HepG2 (cell line): ENCODE measurements around the gene ZNF770. TPM values are rescaled to one million over a fixed set of nuclear protein-coding genes. Genes with fewer than 3 reads are reported as not detected.

Source experiments
- CHD4 ChIP-seq: fragments of 200-600 bp; sonication (generic); IDR thresholded peaks from 2 replicates; pipeline ENCODE4 v1.7.0; 2017; ENCODE audit warnings: mild to moderate bottlenecking, low read length, borderline replicate concordance
- CREB3 ChIP-seq: sonication (generic); formaldehyde crosslinking; IDR thresholded peaks from 2 replicates; pipeline ENCODE4 v1.5.0; 2020; ENCODE audit warnings: missing genetic modification reagents
- HES4 ChIP-seq: sonication (generic); formaldehyde crosslinking; IDR thresholded peaks from 2 replicates; pipeline ENCODE4 v1.9.0; 2021; ENCODE audit warnings: mild to moderate bottlenecking, missing genetic modification reagents, borderline replicate concordance
- HOXA3 ChIP-seq: sonication (generic); formaldehyde crosslinking; IDR thresholded peaks from 2 replicates; pipeline ENCODE4 v1.5.0; 2020; ENCODE audit warnings: missing genetic modification reagents
- ISX ChIP-seq: sonication (generic); formaldehyde crosslinking; conservative IDR thresholded peaks from 2 replicates; pipeline ENCODE4 v1.5.0; 2020; ENCODE audit warnings: missing genetic modification reagents
- KAT8 ChIP-seq: IDR thresholded peaks from 2 replicates; pipeline ENCODE4 v1.6.1; 2016; ENCODE audit warnings: missing genetic modification reagents, missing compliant biosample characterization
- KMT2A ChIP-seq: sonication (generic); formaldehyde crosslinking; IDR thresholded peaks from 2 replicates; pipeline ENCODE4 v1.4.0; 2020; ENCODE audit warnings: missing genetic modification reagents
- NR2F1 ChIP-seq, 2 experiments: fragments of 450-650 bp in 1 of 2; formaldehyde crosslinking in 1 of 2; IDR thresholded peaks; 2 replicates each; pipeline versions ENCODE4 v1.5.0 to v1.6.1; 2016 to 2020; ENCODE audit warnings: mild to moderate bottlenecking in 1 of 2, missing compliant biosample characterization in 1 of 2, missing genetic modification reagents in 1 of 2, moderate library complexity in 1 of 2
- NR2F2 ChIP-seq: IDR thresholded peaks from 2 replicates; pipeline ENCODE4 v1.6.1; 2012; ENCODE audit warnings: low read depth, inconsistent platforms, borderline replicate concordance
- PCBP2 ChIP-seq: fragments of 200-400 bp; formaldehyde crosslinking; optimal IDR thresholded peaks from 2 replicates; pipeline ENCODE3; 2018; ENCODE audit warnings: low read length, low read depth; ENCODE audit not compliant: poor library complexity, severe bottlenecking
- POGK ChIP-seq: sonication (generic); formaldehyde crosslinking; conservative IDR thresholded peaks from 2 replicates; pipeline ENCODE4 v1.8.0; 2022; ENCODE audit warnings: mild to moderate bottlenecking, moderate library complexity, missing genetic modification reagents
- RAD21 ChIP-seq: fragments of 450-650 bp; formaldehyde crosslinking; IDR thresholded peaks from 2 replicates; pipeline ENCODE4 v1.5.0; 2020; ENCODE audit warnings: mild to moderate bottlenecking
- RFX3 ChIP-seq: IDR thresholded peaks from 2 replicates; pipeline ENCODE4 v1.6.1; 2016; ENCODE audit warnings: missing biosample characterization, missing genetic modification reagents
- SMAD3 ChIP-seq: sonication (generic); formaldehyde crosslinking; IDR thresholded peaks from 2 replicates; pipeline ENCODE4 v1.4.0; 2020; ENCODE audit warnings: missing genetic modification reagents
- U2AF2 ChIP-seq: fragments of 200-400 bp; formaldehyde crosslinking; IDR thresholded peaks from 2 replicates; pipeline ENCODE4 v1.6.1; 2017; ENCODE audit warnings: low read depth, mild to moderate bottlenecking, low read length
- ZBTB2 ChIP-seq: sonication (generic); formaldehyde crosslinking; IDR thresholded peaks from 2 replicates; pipeline ENCODE4 v1.8.0; 2022; ENCODE audit warnings: low read depth, missing genetic modification reagents
- ZGPAT ChIP-seq: IDR thresholded peaks from 2 replicates; pipeline ENCODE4 v1.6.1; 2016; ENCODE audit warnings: mild to moderate bottlenecking
- ZNF256 ChIP-seq: sonication (generic); formaldehyde crosslinking; conservative IDR thresholded peaks from 2 replicates; pipeline ENCODE4 v1.4.0; 2020; ENCODE audit warnings: missing genetic modification reagents
- ZNF484 ChIP-seq: sonication (generic); formaldehyde crosslinking; IDR thresholded peaks from 2 replicates; pipeline ENCODE4 v1.5.1; 2020; ENCODE audit warnings: mild to moderate bottlenecking, low read depth, missing genetic modification reagents, borderline replicate concordance
- ZNF563 ChIP-seq: sonication (generic); formaldehyde crosslinking; IDR thresholded peaks from 2 replicates; pipeline ENCODE4 v1.8.0; 2022; ENCODE audit warnings: mild to moderate bottlenecking, moderate library complexity, missing genetic modification reagents
- ZNF7 ChIP-seq: IDR thresholded peaks from 2 replicates; pipeline ENCODE4 v1.6.1; 2016; ENCODE audit warnings: missing biosample characterization, missing genetic modification reagents
- ZNF784 ChIP-seq: sonication (generic); formaldehyde crosslinking; IDR thresholded peaks from 2 replicates; pipeline ENCODE4 v1.5.1; 2020; ENCODE audit warnings: missing genetic modification reagents, mild to moderate bottlenecking, borderline replicate concordance
- ZNF792 ChIP-seq: IDR thresholded peaks from 2 replicates; pipeline ENCODE4 v1.6.1; 2016
- ZNF883 ChIP-seq: sonication (generic); formaldehyde crosslinking; IDR thresholded peaks from 2 replicates; pipeline ENCODE4 v1.5.1; 2020; ENCODE audit warnings: mild to moderate bottlenecking, missing genetic modification reagents; ENCODE audit errors: not compliant biosample characterization
- polyA plus RNA-seq, 8 experiments: library from polyadenylated mRNA; depleted of rRNA in 3 of 8; stranded (reverse) in 7 of 8; unstranded in 1 of 8; fragments of >200 nt; fragmentation: Illumina TruSeq in 4 of 8; extraction: Trizol in 4 of 8; gene quantifications; 2 replicates each; pipeline versions ENCODE4 v1.2.1 to v1.2.3, GENCODE V29; 2011 to 2016; ENCODE audit warnings: low read depth in 4 of 8, missing spikeins in 1 of 8, mixed read lengths in 1 of 8; ENCODE audit not compliant: insufficient read depth in 1 of 8
- total RNA-seq, 5 experiments: library from RNA; depleted of rRNA; stranded (reverse); fragments of >200 nt; fragmentation: Illumina TruSeq; extraction: Trizol; gene quantifications; 2 replicates each; pipeline ENCODE4 v1.2.3, GENCODE V29; 2016; ENCODE audit warnings: low read depth in 1 of 5

ZNF770 gene
- total and polyA plus RNA-seq, 2 of the 13 experiments (the other 11 are each of a cell fraction or from before 2014, with no cell fraction given), result 15.5 to 33.1 TPM

- TF ChIP-seq NR2F2 (no peak), ZNF883 (CRISPR knock-in tag) (peak; percentile 76), HOXA3 (CRISPR knock-in tag) (peak; percentile 94), HES4 (CRISPR knock-in tag) (peak; percentile 91), ZNF784 (peak; percentile 93; the same call in 1 of the 2 replicates), U2AF2 (no peak), ZNF792 (CRISPR knock-in tag) (peak; percentile 17; the same call in 1 of the 2 replicates), ZGPAT (CRISPR knock-in tag) (peak; percentile 92; the same call in 1 of the 2 replicates), ZNF563 (CRISPR knock-in tag) (peak; percentile 93), SMAD3 (CRISPR knock-in tag) (no peak), NR2F1 (CRISPR knock-in tag; IDR thresholded peaks at IDR 0.05) (no peak; a peak in 1 of 4 replicates), ZNF484 (0 out of 2 replicates have a peak, but pooled peaks have one; percentile 33), RFX3 (CRISPR knock-in tag) (no peak), RAD21 (CRISPR knock-in tag) (peak; percentile 45), POGK (peak; percentile 89), KAT8 (peak; percentile 90), KMT2A (CRISPR knock-in tag) (peak; percentile 85), ISX (CRISPR knock-in tag) (0 out of 2 replicates have a peak, but pooled peaks have one; percentile 51), ZNF256 (CRISPR knock-in tag) (no peak), PCBP2 (no peak), CREB3 (peak; percentile 73; the same call in 1 of the 2 replicates), ZNF7 (CRISPR knock-in tag) (no peak), CHD4 (no peak), ZBTB2 (CRISPR knock-in tag) (no peak; the same call in 1 of the 2 replicates)
These were observed at the start of gene ZNF770 (continued) for GRCh38 chr15:34988027-34988902.
